Colonic mucosa (tissue), 4 donors: Measurements from ENCODE around the gene UTS2R. TPM values are rescaled to one million over a fixed set of nuclear protein-coding genes. Genes with fewer than 3 reads are reported as not detected.

Experiments
- DNase-seq: peaks from one replicate; pipeline ENCODE4 v3.0.0-alpha.2; 2020
- H3K27ac ChIP-seq: fragments of 200-600 bp; one replicate; pipeline ENCODE4 v1.8.0; 2021
- H3K27me3 ChIP-seq: fragments of 200-600 bp; one replicate; pipeline ENCODE4 v1.8.0; 2021
- H3K36me3 ChIP-seq: fragments of 200-600 bp; one replicate; pipeline ENCODE4 v1.8.0; 2021
- H3K4me1 ChIP-seq: fragments of 200-600 bp; one replicate; pipeline ENCODE4 v1.8.0; 2021; ENCODE audit warnings: mild to moderate bottlenecking
- H3K4me3 ChIP-seq: fragments of 200-600 bp; one replicate; pipeline ENCODE4 v1.8.0; 2021
- H3K9ac ChIP-seq, 2 donors: one replicate each; pipeline ENCODE4 v1.7.0; 2013; ENCODE audit warnings: control low read depth in 2 of 2, low read depth in 2 of 2, low read length in 2 of 2
- H3K9me3 ChIP-seq: fragments of 200-600 bp; one replicate; pipeline ENCODE4 v1.8.0; 2021
- CTCF ChIP-seq: fragments of 200-600 bp; IDR thresholded peaks from one replicate; pipeline ENCODE4 v1.8.0; 2022; ENCODE audit warnings: antibody characterized with exemption, mild to moderate bottlenecking
- intact Hi-C: fragments of 100-400 bp; cut with DNase I; formaldehyde crosslinking; loops from one replicate; pipeline ENCODE4 v1.14.1; 2022
- total RNA-seq, 2 donors: library from RNA; stranded (reverse); fragmentation: NEBNext Ultra II Directional in 1 of 2; extraction: Animal tissue kit (Norgen Biotek cat#: 25700) in 1 of 2; gene quantifications; one replicate each; pipeline ENCODE4 v1.2.1, GENCODE V29; 2021
- donor health status: healthy.
- donor health status: DM: no; HTN: no; CAD: no.
- donor health status: DM: no; HTN: no; CAD: no.

Gene UTS2R
- total RNA-seq, 2 donors from 2014 or later: not detected

GRCh38 chr17:82331345-82331939, 40.1 kb upstream of the UTS2R start:
- intact Hi-C loops: no loop called here
- no peak for TF ChIP-seq CTCF
- no peak for DNase-seq
- no peaks in the 10 kb centered on the region for H3K9me3 ChIP-seq
- peak overlapping the region; percentile 47 for H3K4me3 ChIP-seq
- peak overlapping the region; percentile 3 to 34 for H3K9ac ChIP-seq
- H3K27ac ChIP-seq: no peak overlapping the region
- peaks cover 16% of the 10 kb centered on the region for H3K27me3 ChIP-seq
- H3K4me1 ChIP-seq: peaks cover 33% of the 10 kb centered on the region
- no peaks in the 10 kb centered on the region for H3K36me3 ChIP-seq

- Histone ChIP-seq H3K27me3 (peaks cover 16% of the 10 kb centered on the region), H3K27ac (peak overlapping the region; percentile 26), H3K9me3 (no peaks in the 10 kb centered on the region), H3K9ac (peak overlapping the region; percentile 60 to 77), H3K4me1 (peaks cover 33% of the 10 kb centered on the region), H3K4me3 (peak overlapping the region; percentile 47), H3K36me3 (no peaks in the 10 kb centered on the region)
- intact Hi-C loops: no loop called here
- no peak for TF ChIP-seq CTCF
- DNase-seq: no peak
Observed at GRCh38 chr17:82332669-82333278, 38.8 kb upstream of the UTS2R start.

- Histone ChIP-seq H3K4me1 (peaks cover 33% of the 10 kb centered on the region), H3K9me3 (no peaks in the 10 kb centered on the region), H3K36me3 (no peaks in the 10 kb centered on the region), H3K27ac (peak within 1 kb of the TSS; percentile 73), H3K27me3 (peaks cover 16% of the 10 kb centered on the region), H3K4me3 (peak within 1 kb of the TSS; percentile 47), H3K9ac (peak within 1 kb of the TSS; percentile 68 to 81)
- peak; percentile 68 for DNase-seq
- no peak for TF ChIP-seq CTCF
- intact Hi-C loops: no loop called here
Observed at GRCh38 chr17:82333279-82334171, 38.0 kb upstream of the UTS2R start, which contains the start of gene SECTM1. TSS of gene SECTM1 (minus strand) at chr17:82333766. CDS start at chr17:82327240, 6,526 bp downstream.

GRCh38 chr17:82334204-82334621, 37.4 kb upstream of the UTS2R start:
- no peak for TF ChIP-seq CTCF
- Histone ChIP-seq H3K27ac (peak overlapping the region; percentile 73), H3K4me1 (peaks cover 33% of the 10 kb centered on the region), H3K27me3 (peaks cover 16% of the 10 kb centered on the region), H3K9ac (peak overlapping the region; percentile 68 to 81), H3K4me3 (peak overlapping the region; percentile 47), H3K9me3 (no peaks in the 10 kb centered on the region), H3K36me3 (no peaks in the 10 kb centered on the region)
- intact Hi-C loops: no loop called here
- no peak for DNase-seq

- TF ChIP-seq CTCF: no peak
- H3K4me1 ChIP-seq: peaks cover 33% of the 10 kb centered on the region
- DNase-seq: no peak
- no peaks in the 10 kb centered on the region for H3K36me3 ChIP-seq
- peaks cover 16% of the 10 kb centered on the region for H3K27me3 ChIP-seq
- H3K9ac ChIP-seq: peak overlapping the region; percentile 68 to 81
- no peaks in the 10 kb centered on the region for H3K9me3 ChIP-seq
- peak overlapping the region; percentile 73 for H3K27ac ChIP-seq
- intact Hi-C loops: no loop called here
- H3K4me3 ChIP-seq: peak overlapping the region; percentile 47
Observed at GRCh38 chr17:82334622-82335394, 36.8 kb upstream of the UTS2R start.
